Measurements from ENCODE around the gene ACER1.
"Not testable (repeated sequence)": the region's sequence is repeated elsewhere in the genome, so short reads cannot be mapped to it uniquely, and the experiment has no call there.

ACER1 gene

GRCh38 chr19:6350688-6351087, 17.3 kb upstream of the ACER1 start:
- in situ Hi-C loops (cut with HindIII; ENCODE audit: low sequenced_read_pairs) = no loop called here
- DNase-seq (ENCODE audit: low read depth) = no peak

DNA sequence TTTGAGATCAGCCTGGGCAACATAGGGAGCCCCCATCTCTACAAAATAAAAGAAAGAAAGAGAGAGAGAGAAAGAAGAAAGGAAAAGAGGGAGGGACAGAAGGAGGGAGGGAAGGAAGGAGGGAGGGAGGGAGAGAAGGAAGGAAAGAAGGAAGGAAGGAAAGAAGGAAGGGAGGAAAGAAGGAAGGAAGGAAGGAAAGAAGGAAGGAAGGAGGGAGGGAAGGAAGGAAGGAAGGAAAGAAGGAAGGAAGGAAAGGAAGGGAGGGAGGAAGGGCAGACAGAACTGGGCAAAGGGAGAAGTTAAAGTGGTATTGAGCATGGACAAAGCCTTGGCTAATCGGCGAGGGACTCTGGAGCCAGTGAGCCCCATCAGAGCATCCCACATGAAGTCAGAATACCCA, 15.9 kb upstream of the ACER1 start:
- H3K4me3 ChIP-seq (ENCODE audit: low read depth, low read length); in situ Hi-C loops (cut with HindIII; ENCODE audit: low sequenced_read_pairs); DNase-seq (ENCODE audit: low read depth): not testable (repeated sequence)

More at GRCh38 chr19:6350688-6351087, 17.3 kb upstream of the ACER1 start:
- TF ChIP-seq, protein P1, sequence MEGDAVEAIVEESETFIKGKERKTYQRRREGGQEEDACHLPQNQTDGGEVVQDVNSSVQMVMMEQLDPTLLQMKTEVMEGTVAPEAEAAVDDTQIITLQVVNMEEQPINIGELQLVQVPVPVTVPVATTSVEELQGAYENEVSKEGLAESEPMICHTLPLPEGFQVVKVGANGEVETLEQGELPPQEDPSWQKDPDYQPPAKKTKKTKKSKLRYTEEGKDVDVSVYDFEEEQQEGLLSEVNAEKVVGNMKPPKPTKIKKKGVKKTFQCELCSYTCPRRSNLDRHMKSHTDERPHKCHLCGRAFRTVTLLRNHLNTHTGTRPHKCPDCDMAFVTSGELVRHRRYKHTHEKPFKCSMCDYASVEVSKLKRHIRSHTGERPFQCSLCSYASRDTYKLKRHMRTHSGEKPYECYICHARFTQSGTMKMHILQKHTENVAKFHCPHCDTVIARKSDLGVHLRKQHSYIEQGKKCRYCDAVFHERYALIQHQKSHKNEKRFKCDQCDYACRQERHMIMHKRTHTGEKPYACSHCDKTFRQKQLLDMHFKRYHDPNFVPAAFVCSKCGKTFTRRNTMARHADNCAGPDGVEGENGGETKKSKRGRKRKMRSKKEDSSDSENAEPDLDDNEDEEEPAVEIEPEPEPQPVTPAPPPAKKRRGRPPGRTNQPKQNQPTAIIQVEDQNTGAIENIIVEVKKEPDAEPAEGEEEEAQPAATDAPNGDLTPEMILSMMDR (IDR thresholded peaks at IDR 0.05; ENCODE audit: low read depth, low read length, missing control alignments) = no peak
- no peak overlapping the region for H3K4me3 ChIP-seq (ENCODE audit: low read depth, low read length)

DNA sequence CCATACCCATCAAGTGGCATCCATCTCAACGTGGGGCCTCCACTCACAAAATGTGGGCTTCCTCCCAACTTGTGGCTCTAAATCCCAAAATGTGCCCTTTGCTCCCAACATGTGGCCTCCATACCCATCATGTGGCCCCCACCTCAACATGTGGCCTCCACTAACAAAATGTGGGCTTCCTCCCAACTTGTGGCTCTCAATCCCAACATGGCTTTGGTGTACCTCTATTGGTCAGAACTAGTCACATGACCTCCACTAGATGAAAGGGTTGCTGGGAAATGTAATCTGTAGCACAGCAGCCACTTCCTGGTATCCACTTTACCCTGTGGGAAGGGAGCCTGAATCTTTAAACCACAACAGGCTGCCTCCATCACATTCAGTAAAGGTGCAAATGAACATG, 10.1 kb upstream of the ACER1 start:
- in situ Hi-C loops (cut with HindIII; ENCODE audit: low sequenced_read_pairs) = no loop called here
- no peak overlapping the region for H3K4me3 ChIP-seq (ENCODE audit: low read depth, low read length)
- no peak for DNase-seq (ENCODE audit: low read depth)
- TF ChIP-seq, protein P1 (IDR thresholded peaks at IDR 0.05; ENCODE audit: low read depth, low read length, missing control alignments) = no peak

DNA sequence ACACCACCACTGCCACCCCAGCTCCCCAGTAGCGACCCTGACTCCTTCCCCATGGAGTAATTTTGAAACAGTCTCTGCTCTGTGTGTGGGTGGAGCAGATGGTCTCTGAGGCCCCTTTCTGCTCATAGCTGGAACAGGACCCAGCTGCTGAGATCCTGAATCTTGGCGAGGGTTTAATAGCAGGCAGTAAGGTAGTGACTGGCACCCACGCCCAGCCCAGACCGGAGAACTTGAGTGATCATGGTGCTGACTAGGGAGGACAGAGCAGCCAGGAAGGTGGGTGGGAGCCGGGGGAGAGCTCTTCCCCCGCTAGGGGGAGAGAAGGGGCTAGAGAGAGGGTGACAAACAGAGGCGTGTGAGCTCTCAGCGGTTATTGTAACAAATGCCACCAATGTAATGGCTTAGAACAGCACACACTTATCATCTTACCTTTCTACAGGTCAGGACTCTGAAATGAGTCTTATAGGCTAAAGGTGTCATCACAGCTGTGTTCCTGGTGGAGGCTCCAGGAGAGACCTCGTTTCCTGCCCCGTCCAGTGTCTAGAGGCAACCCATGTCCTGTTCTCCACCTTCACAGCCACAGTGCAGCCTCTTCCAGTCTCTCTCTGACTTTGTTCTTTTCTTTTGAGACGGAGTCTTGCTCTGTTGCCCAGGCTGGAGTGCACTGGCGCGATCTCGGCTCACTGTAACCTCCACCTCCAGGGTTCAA, 7.2 kb upstream of the ACER1 start:
- in situ Hi-C loops (cut with HindIII; ENCODE audit: low sequenced_read_pairs) = no loop called here
- DNase-seq (ENCODE audit: low read depth) = no peak
- TF ChIP-seq, protein P1 (IDR thresholded peaks at IDR 0.05; ENCODE audit: low read depth, low read length, missing control alignments) = no peak
- no peak overlapping the region for H3K4me3 ChIP-seq (ENCODE audit: low read depth, low read length)

DNA sequence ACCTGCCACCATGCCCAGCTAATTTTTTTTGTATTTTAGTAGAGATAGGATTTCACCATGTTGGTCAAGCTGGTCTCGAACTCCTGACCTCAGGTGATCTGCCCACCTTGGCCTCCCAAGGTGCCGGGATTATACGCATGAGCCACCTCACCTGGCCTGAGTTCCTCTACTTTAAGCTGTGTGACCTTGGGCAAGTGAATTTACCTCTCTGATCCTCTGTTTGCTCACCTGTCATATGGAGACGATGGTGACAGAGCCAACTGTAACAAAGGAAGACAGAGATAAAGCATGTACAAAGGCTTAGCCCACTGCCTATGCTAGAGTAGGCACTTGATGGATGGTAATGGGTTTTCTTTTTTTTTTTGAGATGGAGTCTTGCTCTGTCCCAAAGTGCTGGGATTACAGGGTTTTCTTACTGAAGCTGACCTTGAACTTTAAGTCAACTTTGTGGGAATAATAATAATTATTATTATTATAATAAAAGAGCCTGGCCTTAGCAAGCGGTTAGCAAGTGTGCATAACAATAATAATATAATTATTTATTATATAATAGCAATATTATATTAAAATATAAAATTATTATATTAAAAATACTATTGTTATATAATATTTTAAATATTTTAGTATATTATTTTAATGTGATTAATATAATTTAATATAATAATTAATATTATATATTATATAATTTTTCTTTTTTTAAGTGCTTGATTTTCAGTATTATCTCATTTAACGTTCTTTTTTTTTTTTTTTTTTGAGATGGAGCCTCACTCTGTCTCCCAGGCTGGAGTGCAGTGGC, 1.3 kb upstream of the ACER1 start:
- in situ Hi-C loops (cut with HindIII; ENCODE audit: low sequenced_read_pairs) = loop anchor here (5.0 kb wide), 1 partner anchor 47 kb away; no protein-coding TSS in a partner anchor
- TF ChIP-seq, protein P1 (IDR thresholded peaks at IDR 0.05; ENCODE audit: low read depth, low read length, missing control alignments) = no peak
- no peak for DNase-seq (ENCODE audit: low read depth)
- no peak overlapping the region for H3K4me3 ChIP-seq (ENCODE audit: low read depth, low read length)

DNA sequence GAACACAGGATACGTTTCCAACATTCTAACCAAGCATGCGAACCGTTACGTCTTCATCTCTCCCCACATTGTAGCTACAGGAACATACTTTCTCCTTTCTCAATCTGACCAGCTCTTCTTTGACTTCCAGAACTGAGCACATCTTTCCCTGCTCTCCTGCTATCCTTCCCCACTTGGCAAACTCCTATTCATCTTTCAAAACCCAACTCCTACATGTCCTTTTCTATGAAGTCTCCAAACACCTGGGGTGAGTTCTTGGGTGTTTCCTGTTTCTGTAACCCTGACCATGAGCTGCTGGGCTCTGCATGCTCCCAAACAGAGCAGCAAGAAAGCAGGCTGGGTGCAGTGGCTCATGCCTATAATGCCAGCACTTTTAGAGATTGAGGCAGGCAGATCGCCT, 6.6 kb downstream of the ACER1 start:
- no peak overlapping the region for H3K4me3 ChIP-seq (ENCODE audit: low read depth, low read length)
- TF ChIP-seq, protein P1 (IDR thresholded peaks at IDR 0.05; ENCODE audit: low read depth, low read length, missing control alignments) = no peak
- in situ Hi-C loops (cut with HindIII; ENCODE audit: low sequenced_read_pairs) = no loop called here
- no peak for DNase-seq (ENCODE audit: low read depth)

- in situ Hi-C loops (cut with HindIII; ENCODE audit: low sequenced_read_pairs) = no loop called here
- no peak overlapping the region for H3K4me3 ChIP-seq (ENCODE audit: low read depth, low read length)
- DNase-seq (ENCODE audit: low read depth) = no peak
- TF ChIP-seq, protein P1 (IDR thresholded peaks at IDR 0.05; ENCODE audit: low read depth, low read length, missing control alignments) = no peak
Observed at GRCh38 chr19:6325614-6326013, 7.8 kb downstream of the ACER1 start.

Measured in astrocyte of the cerebellum (primary cell).